DMS79 (cell line): ENCODE data around the gene ARHGEF17.

Experiments used
- DNase-seq: peaks from one replicate; lab custom pipeline; 2025; lab: John Stamatoyannopoulos, UW

The ARHGEF17 gene

GRCh38 chr11:73410627-73411026, 102.6 kb downstream of the ARHGEF17 start:
- DNase-seq: no peak

GRCh38 chr11:73411031-73411430, 103.0 kb downstream of the ARHGEF17 start:
- DNase-seq: no peak

GRCh38 chr11:73412308-73412707, 104.2 kb downstream of the ARHGEF17 start:
- no peak for DNase-seq

- no peak for DNase-seq
Measured at GRCh38 chr11:73413256-73413655, 105.2 kb downstream of the ARHGEF17 start.

GRCh38 chr11:73414977-73415651, 107.0 kb downstream of the ARHGEF17 start:
- DNase-seq: no peak

- no peak for DNase-seq
Measured at GRCh38 chr11:73415854-73416615, 108.0 kb downstream of the ARHGEF17 start.

GRCh38 chr11:73416786-73417185, 108.7 kb downstream of the ARHGEF17 start:
- DNase-seq: no peak
